ENCODE data around the gene STK40. TPM values are rescaled to one million over a fixed set of nuclear protein-coding genes. Genes with fewer than 3 reads are reported as not detected.

Gene STK40
- total RNA-seq, 2 donors from 2014 or later: 58.2 to 76.1 TPM

GRCh38 chr1:36392836-36393235 lies 7.1 kb upstream of the STK40 start:
- H3K27ac Mint-ChIP-seq: no peak overlapping the region
- H3K9me3 Mint-ChIP-seq: no peaks in the 10 kb centered on the region
- no peak overlapping the region for H3K4me3 Mint-ChIP-seq
- H3K4me1 Mint-ChIP-seq (ENCODE audit: low read depth in 2 of 2): peaks cover 21 to 24% of the 10 kb centered on the region in 2 donors
- no peak for ATAC-seq
- peaks cover 10% of the 10 kb centered on the region for H3K36me3 Mint-ChIP-seq
- DNase-seq (ENCODE audit: low spot score): no peak
- no peaks in the 10 kb centered on the region for H3K27me3 Mint-ChIP-seq

GRCh38 chr1:36391271-36391670 lies 5.5 kb upstream of the STK40 start:
- Mint-ChIP-seq H3K27ac (peak overlapping the region; percentile 41 to 67), H3K27me3 (no peaks in the 10 kb centered on the region), H3K9me3 (no peaks in the 10 kb centered on the region), H3K4me1 (ENCODE audit: low read depth in 2 of 2) (peaks cover 30 to 32% of the 10 kb centered on the region in 2 donors), H3K4me3 (no peak overlapping the region), H3K36me3 (peaks cover 10% of the 10 kb centered on the region)
- ATAC-seq (no peak), DNase-seq (ENCODE audit: low spot score) (no peak)

GRCh38 chr1:36390411-36390810 lies 4.7 kb upstream of the STK40 start:
- Mint-ChIP-seq H3K27ac (peak overlapping the region in 1 of 2 donors; percentile 67), H3K4me1 (ENCODE audit: low read depth in 2 of 2) (peaks cover 32 to 34% of the 10 kb centered on the region in 2 donors), H3K4me3 (no peak overlapping the region), H3K9me3 (no peaks in the 10 kb centered on the region), H3K36me3 (peaks cover 10% of the 10 kb centered on the region), H3K27me3 (no peaks in the 10 kb centered on the region)
- ATAC-seq (no peak), DNase-seq (ENCODE audit: low spot score) (no peak)

GRCh38 chr1:36389999-36390398 lies 4.3 kb upstream of the STK40 start:
- Mint-ChIP-seq H3K27me3 (no peaks in the 10 kb centered on the region), H3K4me3 (no peak overlapping the region), H3K4me1 (ENCODE audit: low read depth in 2 of 2) (peaks cover 32 to 33% of the 10 kb centered on the region in 2 donors), H3K9me3 (no peaks in the 10 kb centered on the region), H3K36me3 (peaks cover 10% of the 10 kb centered on the region), H3K27ac (peak overlapping the region in 1 of 2 donors; percentile 18)
- no peak for DNase-seq (ENCODE audit: low spot score)
- ATAC-seq: no peak

GRCh38 chr1:36389261-36389660 lies 3.5 kb upstream of the STK40 start:
- no peaks in the 10 kb centered on the region for H3K9me3 Mint-ChIP-seq
- DNase-seq (ENCODE audit: low spot score) (no peak), ATAC-seq (no peak)
- H3K4me1 Mint-ChIP-seq (ENCODE audit: low read depth in 2 of 2): peaks cover 36 to 38% of the 10 kb centered on the region in 2 donors
- H3K36me3 Mint-ChIP-seq: peaks cover 10% of the 10 kb centered on the region
- H3K27me3 Mint-ChIP-seq: no peaks in the 10 kb centered on the region
- no peak overlapping the region for H3K4me3 Mint-ChIP-seq
- H3K27ac Mint-ChIP-seq: peak overlapping the region; percentile 18 to 66

- H3K4me3 Mint-ChIP-seq: peak overlapping the region; percentile 96
- no peaks in the 10 kb centered on the region for H3K9me3 Mint-ChIP-seq
- DNase-seq (ENCODE audit: low spot score): no peak
- no peaks in the 10 kb centered on the region for H3K27me3 Mint-ChIP-seq
- H3K36me3 Mint-ChIP-seq: peaks cover 10% of the 10 kb centered on the region
- no peak for ATAC-seq
- peak overlapping the region; percentile 96 to 99 for H3K27ac Mint-ChIP-seq
- peaks cover 52% of the 10 kb centered on the region in 2 donors for H3K4me1 Mint-ChIP-seq (ENCODE audit: low read depth in 2 of 2)
Measured at GRCh38 chr1:36387141-36387949, 1.6 kb upstream of the STK40 start.

GRCh38 chr1:36386265-36387140 lies 779 bp upstream of the STK40 start:
- H3K27me3 Mint-ChIP-seq: no peaks in the 10 kb centered on the region

GRCh38 chr1:36384542-36385409 lies 948 bp downstream of the STK40 start:
- H3K27ac Mint-ChIP-seq: peak overlapping the region; percentile 92 to 97
- ATAC-seq (no peak), DNase-seq (ENCODE audit: low spot score) (no peak)
- no peaks in the 10 kb centered on the region for H3K9me3 Mint-ChIP-seq
- no peaks in the 10 kb centered on the region for H3K27me3 Mint-ChIP-seq
- H3K4me3 Mint-ChIP-seq: peak overlapping the region; percentile 96
- H3K4me1 Mint-ChIP-seq (ENCODE audit: low read depth in 2 of 2): peaks cover 70 to 72% of the 10 kb centered on the region in 2 donors
- peaks cover 5% of the 10 kb centered on the region for H3K36me3 Mint-ChIP-seq

More at GRCh38 chr1:36386265-36387140, 779 bp upstream of the STK40 start:
- H3K4me3 Mint-ChIP-seq: peak overlapping the region; percentile 96
- peak; percentile 97 for DNase-seq (ENCODE audit: low spot score)
- peaks cover 57 to 58% of the 10 kb centered on the region in 2 donors for H3K4me1 Mint-ChIP-seq (ENCODE audit: low read depth in 2 of 2)
- peak; percentile 79 to 86 for ATAC-seq
- no peaks in the 10 kb centered on the region for H3K9me3 Mint-ChIP-seq
- H3K36me3 Mint-ChIP-seq: peaks cover 9% of the 10 kb centered on the region
- peak overlapping the region; percentile 96 to 99 for H3K27ac Mint-ChIP-seq

GRCh38 chr1:36383240-36383639 lies 2.5 kb downstream of the STK40 start:
- no peaks in the 10 kb centered on the region for H3K27me3 Mint-ChIP-seq
- no peaks in the 10 kb centered on the region for H3K9me3 Mint-ChIP-seq
- no peak for ATAC-seq
- H3K27ac Mint-ChIP-seq: peak overlapping the region; percentile 92 to 97
- no peaks in the 10 kb centered on the region for H3K36me3 Mint-ChIP-seq
- peaks cover 73 to 76% of the 10 kb centered on the region in 2 donors for H3K4me1 Mint-ChIP-seq (ENCODE audit: low read depth in 2 of 2)
- peak overlapping the region; percentile 20 for H3K4me3 Mint-ChIP-seq
- no peak for DNase-seq (ENCODE audit: low spot score)

GRCh38 chr1:36382669-36383068 lies 3.1 kb downstream of the STK40 start:
- DNase-seq (ENCODE audit: low spot score) (no peak), ATAC-seq (no peak)
- peaks cover 70 to 79% of the 10 kb centered on the region in 2 donors for H3K4me1 Mint-ChIP-seq (ENCODE audit: low read depth in 2 of 2)
- H3K36me3 Mint-ChIP-seq: no peaks in the 10 kb centered on the region
- H3K9me3 Mint-ChIP-seq: no peaks in the 10 kb centered on the region
- no peak overlapping the region for H3K4me3 Mint-ChIP-seq
- peak overlapping the region; percentile 79 to 80 for H3K27ac Mint-ChIP-seq
- H3K27me3 Mint-ChIP-seq: no peaks in the 10 kb centered on the region

GRCh38 chr1:36382231-36382630 lies 3.5 kb downstream of the STK40 start:
- no peaks in the 10 kb centered on the region for H3K9me3 Mint-ChIP-seq
- no peaks in the 10 kb centered on the region for H3K36me3 Mint-ChIP-seq
- H3K27ac Mint-ChIP-seq: peak overlapping the region; percentile 79 to 80
- H3K27me3 Mint-ChIP-seq: no peaks in the 10 kb centered on the region
- no peak for ATAC-seq
- DNase-seq (ENCODE audit: low spot score): no peak
- H3K4me1 Mint-ChIP-seq (ENCODE audit: low read depth in 2 of 2): peaks cover 66 to 77% of the 10 kb centered on the region in 2 donors
- H3K4me3 Mint-ChIP-seq: no peak overlapping the region

- H3K27ac Mint-ChIP-seq: peak overlapping the region; percentile 79 to 80
- no peak for ATAC-seq
- H3K27me3 Mint-ChIP-seq: no peaks in the 10 kb centered on the region
Measured at GRCh38 chr1:36381405-36381804, 4.3 kb downstream of the STK40 start.

GRCh38 chr1:36380782-36381181 lies 4.9 kb downstream of the STK40 start:
- ATAC-seq (no peak), DNase-seq (ENCODE audit: low spot score) (no peak)
- Mint-ChIP-seq H3K27ac (peak overlapping the region; percentile 79 to 80), H3K4me1 (ENCODE audit: low read depth in 2 of 2) (peaks cover 59 to 71% of the 10 kb centered on the region in 2 donors), H3K36me3 (no peaks in the 10 kb centered on the region), H3K9me3 (no peaks in the 10 kb centered on the region), H3K27me3 (no peaks in the 10 kb centered on the region), H3K4me3 (no peak overlapping the region)

More at GRCh38 chr1:36381405-36381804, 4.3 kb downstream of the STK40 start:
- DNase-seq (ENCODE audit: low spot score): no peak
- H3K9me3 Mint-ChIP-seq: no peaks in the 10 kb centered on the region
- H3K36me3 Mint-ChIP-seq: no peaks in the 10 kb centered on the region
- no peak overlapping the region for H3K4me3 Mint-ChIP-seq
- peaks cover 59 to 70% of the 10 kb centered on the region in 2 donors for H3K4me1 Mint-ChIP-seq (ENCODE audit: low read depth in 2 of 2)

Data from natural killer cell treated with Interleukin-12 subunit alpha and Interleukin-12 subunit beta and Interleukin-15 and Interleukin-18, amount 100 ng/mL, for 72 hours (primary cell).